HG03108 (cell line): ENCODE results near the gene C4BPB.

Experiments used
- ATAC-seq: cut with Tn5 transposase; IDR thresholded peaks from one replicate; pipeline ENCODE4 v1.9.1; 2021; ENCODE audit warnings: moderate library complexity; ENCODE audit not compliant: unreplicated experiment

The C4BPB gene

GRCh38 chr1:207130252-207131036 is 41.8 kb downstream of the C4BPB start:
- ATAC-seq: no peak

DNA sequence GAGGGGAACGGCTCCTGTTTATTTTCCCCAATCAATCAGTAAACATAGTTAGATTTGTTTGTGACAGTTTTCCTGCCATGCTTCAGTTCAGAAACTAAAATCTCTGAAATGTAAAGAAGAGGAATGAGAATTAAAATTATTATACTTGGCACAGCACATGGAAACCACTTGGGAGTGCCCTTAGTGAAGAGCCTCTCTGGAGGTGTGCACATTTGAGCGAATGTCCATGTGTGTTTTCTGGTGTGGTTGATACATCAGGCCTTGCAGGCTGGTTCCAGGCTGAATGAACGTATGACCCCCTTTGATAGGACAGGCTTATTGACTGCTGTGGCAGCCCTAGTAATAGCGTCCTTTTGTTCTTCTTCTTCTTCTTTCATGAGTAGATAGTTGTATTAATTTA is 42.5 kb downstream of the C4BPB start:
- no peak for ATAC-seq

DNA sequence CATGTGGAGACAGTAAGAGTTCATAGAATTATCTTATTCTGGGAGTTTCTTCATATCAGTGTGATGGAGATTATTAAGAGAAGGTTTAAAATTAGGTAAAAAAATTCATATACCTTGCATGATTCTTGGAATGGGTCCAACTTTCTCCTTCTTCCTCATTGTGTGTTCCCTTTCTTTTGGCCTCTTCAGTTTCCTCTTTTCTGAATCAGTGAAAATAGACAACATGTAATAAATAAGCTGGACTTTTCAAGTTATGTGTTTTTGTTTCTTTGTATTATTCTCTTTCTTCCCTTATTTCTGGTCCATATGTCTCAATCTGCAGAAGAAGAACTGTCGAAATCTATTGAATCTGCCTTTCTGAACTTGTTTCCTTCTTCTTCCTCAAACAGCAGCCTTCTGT is 45.9 kb downstream of the C4BPB start:
- no peak for ATAC-seq

DNA sequence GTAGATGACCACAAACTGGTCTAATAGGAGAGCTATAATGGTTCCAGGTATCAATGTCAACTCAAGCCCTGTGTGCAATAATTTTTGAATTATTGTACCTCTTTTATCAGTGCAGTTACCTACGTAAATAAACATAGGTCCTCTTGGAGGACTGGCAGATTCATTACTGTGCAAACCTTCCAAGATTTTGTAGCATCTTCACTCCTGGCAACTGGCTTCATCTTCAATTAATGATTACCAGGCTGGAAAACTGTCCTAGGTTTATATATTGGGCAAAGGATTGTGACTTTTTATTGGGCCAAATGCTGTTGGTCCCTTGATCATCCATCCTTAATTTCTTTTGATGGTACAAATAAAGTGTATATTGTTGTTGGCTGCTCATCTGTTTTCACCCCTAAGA is 51.0 kb downstream of the C4BPB start:
- no peak for ATAC-seq

- no peak for ATAC-seq
These were observed 51.9 kb downstream of the C4BPB start for GRCh38 chr1:207140536-207140935.

DNA sequence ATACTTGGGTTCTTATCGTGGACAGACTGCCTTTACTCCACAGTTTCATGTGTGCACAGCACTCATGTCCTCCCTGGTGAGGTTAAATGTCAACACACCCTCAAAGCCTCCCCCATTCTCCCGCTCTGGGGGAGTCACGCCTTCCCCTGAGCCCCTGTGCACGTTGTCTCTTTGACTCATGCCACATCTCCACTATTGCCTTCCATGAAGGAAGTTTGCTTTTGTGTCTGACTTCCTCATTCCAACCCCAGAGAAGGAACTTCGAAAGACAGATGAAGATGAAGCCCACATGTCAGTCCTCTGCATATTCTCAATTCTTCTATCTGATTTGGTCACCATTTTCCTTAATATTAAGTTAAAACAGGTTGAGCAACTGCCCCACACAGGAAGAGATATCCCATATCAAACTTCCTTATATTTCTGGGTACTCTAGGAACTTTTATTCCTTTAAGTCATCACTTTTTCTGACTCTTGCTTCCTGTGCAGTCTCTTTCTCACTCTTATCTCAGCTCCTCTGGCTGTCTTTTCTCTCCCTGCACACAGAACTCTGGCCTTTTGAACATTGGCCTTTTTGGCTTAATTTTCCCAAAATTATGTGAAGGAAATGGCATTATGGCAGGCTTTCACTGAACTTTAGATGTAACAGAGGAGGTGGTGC is 56.9 kb downstream of the C4BPB start:
- no peak for ATAC-seq
